Measurements from ENCODE around the gene NQO1.

GRCh38 chr16:69672315-69672997 lies 53.9 kb downstream of the NQO1 start:
- TF ChIP-seq ZBTB7A (tag by site-specific recombination; IDR thresholded peaks at IDR 0.05; ENCODE audit: low read depth) = no peak
- no peak for TF ChIP-seq CTCF (tag by site-specific recombination; IDR thresholded peaks at IDR 0.05)
- no peak for TF ChIP-seq ZNF513 (tag by site-specific recombination; IDR thresholded peaks at IDR 0.05)
- no peak for TF ChIP-seq TCF7L2 (IDR thresholded peaks at IDR 0.05; ENCODE audit: borderline replicate concordance, low read depth, low read length)
- TF ChIP-seq ZNF654 (tag by site-specific recombination; IDR thresholded peaks at IDR 0.05; ENCODE audit: low read depth) = no peak
- no peak for TF ChIP-seq SETDB1 (IDR thresholded peaks at IDR 0.05; ENCODE audit: insufficient read length, low read length)

All from HEK293 (cell line).